HG03558 (cell line): ENCODE measurements around the gene UGT1A9.
"Not testable (repeated sequence)": the region's sequence is repeated elsewhere in the genome, so short reads cannot be mapped to it uniquely, and the experiment has no call there.

Experiments used
- ATAC-seq: cut with Tn5 transposase; IDR thresholded peaks from one replicate; pipeline ENCODE4 v1.9.1; 2021; ENCODE audit warnings: moderate number of reproducible peaks; ENCODE audit not compliant: unreplicated experiment; ENCODE audit errors: extremely low read depth

UGT1A9 gene

DNA sequence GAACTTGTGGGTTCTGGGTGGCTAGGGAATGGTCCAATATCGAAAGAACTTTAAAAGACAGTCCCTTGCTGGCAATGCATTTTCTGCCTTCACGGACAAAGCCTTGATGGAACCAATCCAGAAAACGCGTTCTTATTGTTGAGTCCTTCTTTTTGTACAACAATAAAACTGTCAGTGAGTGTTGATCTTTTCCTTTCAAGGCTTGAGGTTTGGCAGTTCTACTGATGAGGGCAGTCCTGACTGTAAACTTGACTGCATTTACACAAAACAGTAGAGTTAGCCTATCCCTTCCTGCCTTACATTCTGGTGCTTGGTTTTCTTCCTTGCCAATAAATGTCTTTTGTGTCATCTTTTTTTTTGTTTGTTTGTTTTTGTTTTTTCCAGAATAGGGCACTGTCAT is 7.5 kb downstream of the UGT1A9 start:
- ATAC-seq = no peak

GRCh38 chr2:233680361-233681045 is 8.8 kb downstream of the UGT1A9 start:
- no peak for ATAC-seq

DNA sequence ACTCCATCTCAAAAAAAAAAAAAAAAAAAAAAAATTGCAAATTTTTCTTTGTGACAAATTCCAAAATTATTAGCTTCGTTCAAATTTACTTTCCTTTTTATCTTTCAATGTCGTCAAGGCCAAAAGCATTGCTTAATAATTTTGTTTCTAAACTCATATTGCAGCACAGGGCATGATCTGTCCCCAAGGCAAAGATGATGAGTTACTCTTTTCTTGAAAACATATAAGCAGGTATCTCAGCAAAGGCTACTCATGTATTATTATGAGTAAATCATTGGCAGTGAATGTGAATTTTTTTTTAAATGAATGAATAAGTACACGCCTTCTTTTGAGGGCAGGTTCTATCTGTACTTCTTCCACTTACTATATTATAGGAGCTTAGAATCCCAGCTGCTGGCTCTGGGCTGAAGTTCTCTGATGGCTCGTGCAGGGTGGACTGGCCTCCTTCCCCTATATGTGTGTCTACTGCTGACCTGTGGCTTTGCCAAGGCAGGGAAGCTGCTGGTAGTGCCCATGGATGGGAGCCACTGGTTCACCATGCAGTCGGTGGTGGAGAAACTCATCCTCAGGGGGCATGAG is 9.9 kb downstream of the UGT1A9 start, which contains the start of gene UGT1A7:
Gene UGT1A7, plus strand, starts transcription at position 381 of the 579 bp plus-strand sequence. Its CDS starts 37 bp downstream, at position 418.
- ATAC-seq = no peak

DNA sequence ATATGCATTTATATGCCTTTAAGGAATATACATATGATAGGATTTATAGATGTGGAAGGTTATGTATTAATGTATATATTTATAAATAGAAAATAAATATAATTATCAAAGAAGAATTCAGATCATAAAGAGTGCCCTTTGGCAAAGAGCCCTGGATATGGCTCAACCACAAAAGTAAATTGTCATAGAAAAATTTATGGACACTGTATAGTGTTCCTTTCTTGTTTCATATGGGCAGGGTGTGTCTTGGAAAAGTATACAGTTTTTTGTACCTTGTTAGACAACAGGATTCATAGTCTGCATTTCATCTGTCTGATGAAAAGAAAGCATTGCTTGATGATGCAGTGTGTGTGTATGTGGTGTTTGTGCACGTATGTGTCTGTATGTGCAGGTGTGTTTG is 12.9 kb downstream of the UGT1A9 start:
- ATAC-seq = no peak

- ATAC-seq = no peak
Observed at GRCh38 chr2:233686928-233687327, 15.2 kb downstream of the UGT1A9 start.

GRCh38 chr2:233688341-233688740 is 16.6 kb downstream of the UGT1A9 start:
- ATAC-seq = no peak

GRCh38 chr2:233689031-233689430 is 17.3 kb downstream of the UGT1A9 start:
- ATAC-seq = no peak

- ATAC-seq = no peak
Observed at GRCh38 chr2:233689501-233689900, 17.8 kb downstream of the UGT1A9 start.

- no peak for ATAC-seq
Observed at GRCh38 chr2:233690444-233690843, 18.7 kb downstream of the UGT1A9 start.

GRCh38 chr2:233691443-233692433 is 20.0 kb downstream of the UGT1A9 start:
- no peak for ATAC-seq

- ATAC-seq = no peak
Observed at GRCh38 chr2:233692648-233693047, 20.9 kb downstream of the UGT1A9 start, which contains the start of gene UGT1A6. TSS of gene UGT1A6 (plus strand) at chr2:233692890. CDS start at chr2:233693005, 115 bp downstream.

GRCh38 chr2:233693963-233694362 is 22.3 kb downstream of the UGT1A9 start:
- no peak for ATAC-seq

DNA sequence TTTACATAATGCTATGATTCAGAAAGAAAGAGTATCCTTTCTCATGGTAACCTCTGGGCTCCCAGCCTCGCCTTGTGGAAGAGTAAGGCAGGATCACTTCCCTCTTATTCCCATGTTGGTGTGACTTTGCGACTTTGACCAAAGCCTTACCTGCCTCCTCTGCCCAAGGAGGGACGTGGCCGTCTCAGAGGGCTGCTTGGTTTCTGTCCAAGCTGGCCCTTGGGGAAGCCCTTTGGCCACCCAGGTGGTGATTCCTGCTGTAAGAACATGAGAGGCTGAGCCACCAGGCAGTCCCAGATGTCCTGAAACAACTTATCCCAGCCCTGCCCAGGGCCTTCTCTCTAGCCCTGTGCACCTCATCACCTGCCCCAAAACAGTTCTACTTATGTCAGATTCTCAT is 27.0 kb downstream of the UGT1A9 start:
- no peak for ATAC-seq

DNA sequence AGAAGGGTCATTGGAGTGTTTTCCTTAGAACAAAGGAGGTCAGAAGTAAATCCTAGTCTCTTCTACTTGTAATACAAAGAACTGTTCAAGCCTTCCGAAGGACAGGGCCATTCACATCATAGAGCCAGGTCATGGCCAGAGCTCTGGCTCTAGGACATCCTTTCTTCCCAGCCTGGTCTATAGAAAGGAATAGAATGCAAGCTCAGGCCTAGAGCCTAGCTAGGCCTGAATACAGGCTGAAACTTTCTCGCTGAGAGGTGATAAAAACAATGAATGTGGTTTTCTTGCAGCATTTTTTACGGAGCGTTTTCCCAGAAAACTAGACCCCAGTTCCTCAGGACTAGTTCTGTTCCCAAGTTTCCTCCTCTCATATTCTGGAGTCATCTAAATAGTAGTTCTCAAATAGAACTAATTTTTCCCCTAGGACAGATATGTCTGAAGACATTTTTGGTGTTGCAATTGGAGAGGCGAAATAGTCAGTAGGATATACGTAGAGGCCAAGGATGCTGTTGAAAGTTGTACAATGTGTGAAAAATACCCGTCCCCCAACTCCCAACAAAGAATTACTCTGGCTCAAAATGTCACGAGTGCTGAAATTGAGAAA is 27.8 kb downstream of the UGT1A9 start:
- no peak for ATAC-seq

DNA sequence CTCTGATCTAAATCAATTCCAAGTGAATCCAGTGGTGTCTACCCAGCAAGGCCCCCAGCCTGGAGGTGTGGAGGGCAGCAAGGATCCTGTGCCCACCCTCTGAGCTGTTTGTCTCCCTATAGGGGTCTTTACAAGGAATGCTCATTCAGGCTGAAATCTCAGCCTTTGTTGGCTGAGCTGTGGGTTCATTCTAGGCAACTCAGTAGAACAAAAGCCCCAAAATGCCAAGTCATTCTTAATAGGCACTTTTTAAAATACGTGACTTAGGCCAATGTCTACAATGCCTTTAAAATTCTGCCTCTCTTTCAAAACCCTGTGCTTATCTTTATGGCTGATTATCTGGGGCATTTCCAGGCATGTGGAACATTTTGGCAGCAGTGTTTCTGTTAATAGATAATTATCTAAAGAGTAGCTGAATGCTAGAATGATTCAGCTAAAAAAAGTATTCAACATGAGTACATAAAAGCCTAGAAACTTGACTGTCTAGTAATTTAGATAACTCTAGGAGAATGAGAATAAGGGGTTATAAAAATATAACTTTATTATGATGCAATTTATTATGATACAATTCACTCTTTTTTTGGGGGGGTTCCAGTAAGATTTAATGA is 28.4 kb downstream of the UGT1A9 start:
- no peak for ATAC-seq

DNA sequence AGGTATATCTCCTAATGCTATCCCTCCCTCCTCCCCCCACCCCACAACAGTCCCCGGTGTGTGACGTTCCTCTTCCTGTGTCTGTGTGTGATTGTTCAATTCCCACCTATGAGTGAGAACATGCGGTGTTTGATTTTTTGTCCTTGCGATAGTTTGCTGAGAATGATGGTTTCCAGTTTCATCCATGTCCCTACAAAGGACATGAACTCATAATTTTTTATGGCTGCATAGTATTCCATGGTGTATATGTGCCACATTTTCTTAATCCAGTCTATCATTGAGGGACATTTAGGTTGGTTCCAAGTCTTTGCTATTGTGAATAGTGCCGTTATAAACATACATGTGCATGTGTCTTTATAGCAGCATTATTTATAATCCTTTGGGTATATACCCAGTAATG is 29.1 kb downstream of the UGT1A9 start:
- not testable (repeated sequence) for ATAC-seq

DNA sequence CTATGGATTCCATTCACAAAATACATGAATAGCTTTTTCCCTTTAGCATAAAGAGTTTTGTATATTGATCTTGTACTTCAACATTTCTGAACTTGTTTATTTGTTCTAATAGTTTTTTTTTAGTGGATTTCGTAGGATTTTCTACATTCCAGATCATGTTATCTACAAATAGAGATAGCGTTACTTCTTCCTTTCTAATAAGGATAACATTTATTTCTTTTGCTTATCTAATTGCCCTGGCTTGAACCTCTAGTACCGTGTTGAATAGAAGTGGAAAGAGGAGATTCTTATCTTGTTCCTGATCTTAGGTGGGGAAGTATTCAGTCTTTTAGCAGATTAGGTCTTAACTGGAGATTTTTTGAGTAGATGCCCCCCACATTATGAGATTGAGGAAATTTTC is 30.5 kb downstream of the UGT1A9 start:
- no peak for ATAC-seq

GRCh38 chr2:233705911-233706506 is 34.3 kb downstream of the UGT1A9 start:
- no peak for ATAC-seq

- ATAC-seq = no peak
Observed at GRCh38 chr2:233706720-233707119, 35.0 kb downstream of the UGT1A9 start.
